Hepatocyte (in vitro differentiated cells): Measurements from ENCODE around the gene TCEAL7.

Source experiments
- EZH2 ChIP-seq: fragments of 200-600 bp; sonication (generic); IDR thresholded peaks from 2 replicates; pipeline ENCODE4 v1.6.1; 2016; ENCODE audit warnings: antibody characterized with exemption, mild to moderate bottlenecking, borderline replicate concordance
- EZH2phosphoT487 ChIP-seq: fragments of 200-600 bp; sonication (generic); IDR thresholded peaks from one replicate; pipeline ENCODE4 v1.6.1; 2018; ENCODE audit warnings: antibody characterized with exemption, mild to moderate bottlenecking, low read depth, moderate library complexity; ENCODE audit not compliant: unreplicated experiment, severe bottlenecking
- TF ChIP-seq, protein P1 (sequence below): fragments of 200-600 bp; sonication (generic); IDR thresholded peaks from 2 replicates; pipeline ENCODE4 v1.5.1; 2016; ENCODE audit warnings: antibody characterized with exemption, mild to moderate bottlenecking; ENCODE audit not compliant: poor library complexity

DNA sequence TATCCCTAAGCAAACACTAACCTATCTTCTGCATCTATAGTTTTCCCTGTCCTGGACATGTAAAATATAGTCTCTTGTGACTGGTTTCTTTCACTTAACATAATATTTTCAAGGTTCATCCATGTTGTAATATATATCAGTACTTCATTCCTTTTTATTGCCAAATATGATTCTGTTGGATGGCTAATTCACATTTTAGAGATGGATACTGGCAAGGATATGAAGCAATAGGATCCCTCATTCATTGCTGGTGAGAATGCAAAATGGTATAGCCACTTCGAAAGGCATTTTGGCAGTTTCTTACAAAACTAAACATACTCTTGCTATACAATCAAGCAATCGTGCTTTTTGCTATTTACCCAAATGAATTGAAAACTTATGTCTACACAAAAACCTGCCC, 33.0 kb downstream of the TCEAL7 start:
- TF ChIP-seq, protein P1, sequence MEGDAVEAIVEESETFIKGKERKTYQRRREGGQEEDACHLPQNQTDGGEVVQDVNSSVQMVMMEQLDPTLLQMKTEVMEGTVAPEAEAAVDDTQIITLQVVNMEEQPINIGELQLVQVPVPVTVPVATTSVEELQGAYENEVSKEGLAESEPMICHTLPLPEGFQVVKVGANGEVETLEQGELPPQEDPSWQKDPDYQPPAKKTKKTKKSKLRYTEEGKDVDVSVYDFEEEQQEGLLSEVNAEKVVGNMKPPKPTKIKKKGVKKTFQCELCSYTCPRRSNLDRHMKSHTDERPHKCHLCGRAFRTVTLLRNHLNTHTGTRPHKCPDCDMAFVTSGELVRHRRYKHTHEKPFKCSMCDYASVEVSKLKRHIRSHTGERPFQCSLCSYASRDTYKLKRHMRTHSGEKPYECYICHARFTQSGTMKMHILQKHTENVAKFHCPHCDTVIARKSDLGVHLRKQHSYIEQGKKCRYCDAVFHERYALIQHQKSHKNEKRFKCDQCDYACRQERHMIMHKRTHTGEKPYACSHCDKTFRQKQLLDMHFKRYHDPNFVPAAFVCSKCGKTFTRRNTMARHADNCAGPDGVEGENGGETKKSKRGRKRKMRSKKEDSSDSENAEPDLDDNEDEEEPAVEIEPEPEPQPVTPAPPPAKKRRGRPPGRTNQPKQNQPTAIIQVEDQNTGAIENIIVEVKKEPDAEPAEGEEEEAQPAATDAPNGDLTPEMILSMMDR = no peak
- no peak for TF ChIP-seq EZH2phosphoT487
- TF ChIP-seq EZH2 = no peak
